Pulmonary artery endothelial cell (primary cell): Measurements from ENCODE around the gene ITPKC. TPM values are rescaled to one million over a fixed set of nuclear protein-coding genes. Genes with fewer than 3 reads are reported as not detected.

Experiments
- DNase-seq: peaks from one replicate; pipeline ENCODE4 v3.0.0-alpha.2; 2011; ENCODE audit warnings: low read depth, low spot score
- total RNA-seq: library from RNA; depleted of rRNA; stranded (reverse); fragments of >200 nt; gene quantifications from 2 replicates; pipeline ENCODE4 v1.2.3, GENCODE V29; 2014

ITPKC gene
- total RNA-seq, result 19.8 and 25.8 TPM in 2 replicates

GRCh38 chr19:40716482-40717324 is at the start of gene ITPKC, which contains the start of gene COQ8B:
TSS of gene ITPKC (plus strand) at chr19:40717112. CDS start at chr19:40717136, 24 bp downstream.
TSS of gene COQ8B (minus strand) at chr19:40716886. CDS start at chr19:40714632, 2,254 bp downstream.
- DNase-seq, result peak; percentile 86

- DNase-seq, result no peak
These were observed 49.3 kb upstream of the ITPKC start for GRCh38 chr19:40667602-40668001.

- DNase-seq, result no peak
These were observed 47.8 kb upstream of the ITPKC start for GRCh38 chr19:40668991-40669614.

- DNase-seq, result no peak
These were observed 45.5 kb upstream of the ITPKC start for GRCh38 chr19:40671404-40671803.

- DNase-seq, result no peak
These were observed 44.9 kb upstream of the ITPKC start for GRCh38 chr19:40672038-40672437.

GRCh38 chr19:40672573-40673299 is 44.2 kb upstream of the ITPKC start:
- DNase-seq, result no peak

GRCh38 chr19:40673397-40673796 is 43.5 kb upstream of the ITPKC start:
- no peak for DNase-seq

GRCh38 chr19:40674291-40674690 is 42.6 kb upstream of the ITPKC start:
- no peak for DNase-seq

- no peak for DNase-seq
These were observed 39.8 kb upstream of the ITPKC start for GRCh38 chr19:40677156-40677555.

GRCh38 chr19:40681039-40681438 is 35.9 kb upstream of the ITPKC start:
- DNase-seq, result no peak

GRCh38 chr19:40682431-40682964 is 34.4 kb upstream of the ITPKC start:
- no peak for DNase-seq

- no peak for DNase-seq
These were observed 33.5 kb upstream of the ITPKC start for GRCh38 chr19:40683437-40683836.

- DNase-seq, result no peak
These were observed 32.6 kb upstream of the ITPKC start for GRCh38 chr19:40684280-40684679.

GRCh38 chr19:40685016-40685526 is 31.8 kb upstream of the ITPKC start:
- no peak for DNase-seq

GRCh38 chr19:40685563-40685962 is 31.3 kb upstream of the ITPKC start:
- no peak for DNase-seq

GRCh38 chr19:40686882-40687524 is 29.9 kb upstream of the ITPKC start:
- DNase-seq, result no peak

- DNase-seq, result no peak
These were observed 29.3 kb upstream of the ITPKC start for GRCh38 chr19:40687525-40688016.

GRCh38 chr19:40688309-40688708 is 28.6 kb upstream of the ITPKC start:
- DNase-seq, result no peak

- DNase-seq, result no peak
These were observed 27.9 kb upstream of the ITPKC start for GRCh38 chr19:40688987-40689338.

- no peak for DNase-seq
These were observed 27.4 kb upstream of the ITPKC start for GRCh38 chr19:40689339-40690049.
